Adipocyte (in vitro differentiated cells): Measurements from ENCODE around the gene NUCB2.

Source experiments
- DNase-seq: peaks from one replicate; pipeline ENCODE4 v3.0.0-alpha.2; 2015; ENCODE audit warnings: low read depth
- H3K27me3 ChIP-seq: replicated peaks from 2 replicates; pipeline ENCODE4 v1.7.0; 2013; ENCODE audit warnings: mild to moderate bottlenecking, low read length, moderate library complexity; ENCODE audit not compliant: control insufficient read depth, insufficient read depth
- H3K36me3 ChIP-seq: 2 replicates; pipeline ENCODE4 v1.7.0; 2013; ENCODE audit warnings: low read length, mild to moderate bottlenecking, moderate library complexity; ENCODE audit not compliant: control insufficient read depth, insufficient read depth, severe bottlenecking
- H3K4me1 ChIP-seq: 2 replicates; pipeline ENCODE4 v1.7.0; 2013; ENCODE audit warnings: mild to moderate bottlenecking, low read length, moderate library complexity; ENCODE audit not compliant: control insufficient read depth, insufficient read depth
- H3K4me3 ChIP-seq: 2 replicates; pipeline ENCODE4 v1.7.0; 2013; ENCODE audit warnings: mild to moderate bottlenecking, low read length, moderate library complexity
- H3K9ac ChIP-seq: 2 replicates; pipeline ENCODE4 v1.7.0; 2013; ENCODE audit warnings: mild to moderate bottlenecking, low read length, moderate library complexity
- H3K9me3 ChIP-seq: 2 replicates; pipeline ENCODE4 v1.7.0; 2013; ENCODE audit warnings: mild to moderate bottlenecking, low read length, moderate library complexity; ENCODE audit not compliant: control insufficient read depth

Gene NUCB2

DNA sequence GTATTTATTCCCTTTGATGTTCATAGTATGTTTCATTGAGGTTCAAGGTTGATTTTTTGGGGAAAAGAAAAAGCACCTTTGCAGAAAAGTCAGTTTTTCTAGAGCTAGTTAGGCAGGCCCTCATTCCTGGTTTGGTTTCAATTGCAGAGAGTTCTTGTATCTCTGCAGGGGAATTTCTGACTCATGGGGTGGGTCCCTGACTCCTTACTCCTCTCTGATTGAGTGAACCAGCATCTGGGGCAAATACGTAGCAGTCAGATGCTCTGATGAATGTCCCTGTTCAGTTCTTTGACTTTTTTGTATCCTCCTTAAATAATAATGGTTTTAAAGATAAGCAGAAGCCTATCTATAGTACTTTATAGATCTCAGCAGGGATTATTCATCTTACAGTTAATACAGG lies 67.4 kb downstream of the NUCB2 start:
- peak; percentile 91 for DNase-seq
- H3K9me3 ChIP-seq: no peaks in the 10 kb centered on the region
- H3K36me3 ChIP-seq: no peaks in the 10 kb centered on the region
- H3K9ac ChIP-seq: peak overlapping the region; percentile 30
- no peak overlapping the region for H3K4me3 ChIP-seq
- H3K27me3 ChIP-seq: no peaks in the 10 kb centered on the region
- peaks cover 7% of the 10 kb centered on the region for H3K4me1 ChIP-seq

DNA sequence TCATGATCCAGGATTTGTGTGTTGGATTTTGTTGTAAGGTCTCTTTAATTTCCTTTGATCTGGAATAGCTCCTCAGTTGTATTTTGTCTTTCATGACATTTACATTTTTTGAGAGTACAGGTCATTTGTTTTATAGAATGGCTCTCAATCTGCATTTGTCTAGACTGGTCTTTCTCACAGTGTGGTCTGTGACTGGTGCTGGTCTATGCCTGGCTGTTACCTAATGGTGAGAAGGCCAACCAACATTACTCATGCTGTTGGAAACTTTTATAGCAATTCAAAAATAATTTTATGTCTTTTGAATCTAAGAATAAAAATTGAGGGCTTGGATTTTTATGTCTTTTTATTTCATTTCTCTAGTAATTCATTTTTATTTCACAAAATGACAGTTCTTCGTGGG lies 71.1 kb downstream of the NUCB2 start:
- no peaks in the 10 kb centered on the region for H3K36me3 ChIP-seq
- no peaks in the 10 kb centered on the region for H3K27me3 ChIP-seq
- H3K4me3 ChIP-seq: no peak overlapping the region
- no peak for DNase-seq
- no peak overlapping the region for H3K9ac ChIP-seq
- peaks cover 11% of the 10 kb centered on the region for H3K4me1 ChIP-seq
- no peaks in the 10 kb centered on the region for H3K9me3 ChIP-seq

DNA sequence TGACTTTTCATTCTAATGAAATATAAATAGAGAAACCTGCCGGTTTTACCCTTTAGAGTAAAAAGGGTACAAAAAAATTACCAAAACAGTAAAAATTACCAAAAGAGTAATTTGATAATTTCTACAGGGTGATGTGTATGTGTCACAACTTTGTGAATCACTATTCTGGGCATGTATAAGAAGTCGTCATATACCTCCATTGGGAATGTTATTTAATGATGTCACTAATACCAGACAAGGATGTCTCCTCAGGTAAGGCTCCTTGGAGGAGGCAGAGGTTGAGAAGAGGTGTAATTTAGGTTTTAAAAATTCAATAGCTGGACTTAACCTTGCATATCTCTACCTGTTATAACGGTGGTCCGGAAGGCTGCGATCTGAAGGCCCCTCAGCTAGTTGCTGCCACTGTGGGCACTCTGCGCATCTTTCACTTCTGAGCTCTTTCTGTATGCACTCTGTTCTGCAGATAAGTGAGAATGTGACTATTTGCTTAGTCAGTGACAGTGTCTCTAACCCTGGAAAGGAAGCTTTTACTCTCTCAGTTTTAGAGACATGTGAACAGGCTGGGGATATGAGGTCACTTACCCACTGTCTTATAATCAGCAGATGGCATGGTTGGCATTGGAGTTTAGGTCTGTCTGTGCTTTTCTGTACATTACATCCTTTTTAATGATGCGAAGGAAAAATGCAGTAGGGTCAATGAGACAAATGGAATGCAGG lies 74.1 kb downstream of the NUCB2 start:
- H3K4me3 ChIP-seq: no peak overlapping the region

DNA sequence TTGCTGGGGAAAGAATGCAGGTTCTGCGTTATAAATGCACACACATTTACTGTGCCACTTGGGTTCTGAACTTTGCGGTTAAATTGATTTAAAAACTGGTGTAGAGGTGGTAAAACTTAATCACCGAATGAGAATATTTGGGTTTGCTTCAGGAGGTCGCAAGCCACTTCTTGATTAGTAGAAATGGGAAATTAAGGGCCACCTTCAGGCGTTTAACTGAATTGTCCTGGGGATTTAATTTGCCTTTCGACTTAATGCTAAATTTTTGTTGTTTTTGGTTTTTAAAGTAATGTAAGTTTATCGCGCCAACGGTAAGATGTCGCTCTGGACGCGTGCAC lies 74.6 kb downstream of the NUCB2 start:
- peak overlapping the region; percentile 80 for H3K9ac ChIP-seq
- H3K4me1 ChIP-seq: peaks cover 16% of the 10 kb centered on the region
- peak overlapping the region; percentile 91 for H3K4me3 ChIP-seq
- no peak for DNase-seq
- H3K27me3 ChIP-seq: no peaks in the 10 kb centered on the region
- H3K9me3 ChIP-seq: no peaks in the 10 kb centered on the region
- no peaks in the 10 kb centered on the region for H3K36me3 ChIP-seq

More for the DNA sequence above, 74.1 kb downstream of the NUCB2 start:
- Histone ChIP-seq H3K4me1 (peaks cover 16% of the 10 kb centered on the region), H3K36me3 (no peaks in the 10 kb centered on the region), H3K9ac (no peak overlapping the region), H3K9me3 (no peaks in the 10 kb centered on the region), H3K27me3 (no peaks in the 10 kb centered on the region)
- peak; percentile 9 for DNase-seq

DNA sequence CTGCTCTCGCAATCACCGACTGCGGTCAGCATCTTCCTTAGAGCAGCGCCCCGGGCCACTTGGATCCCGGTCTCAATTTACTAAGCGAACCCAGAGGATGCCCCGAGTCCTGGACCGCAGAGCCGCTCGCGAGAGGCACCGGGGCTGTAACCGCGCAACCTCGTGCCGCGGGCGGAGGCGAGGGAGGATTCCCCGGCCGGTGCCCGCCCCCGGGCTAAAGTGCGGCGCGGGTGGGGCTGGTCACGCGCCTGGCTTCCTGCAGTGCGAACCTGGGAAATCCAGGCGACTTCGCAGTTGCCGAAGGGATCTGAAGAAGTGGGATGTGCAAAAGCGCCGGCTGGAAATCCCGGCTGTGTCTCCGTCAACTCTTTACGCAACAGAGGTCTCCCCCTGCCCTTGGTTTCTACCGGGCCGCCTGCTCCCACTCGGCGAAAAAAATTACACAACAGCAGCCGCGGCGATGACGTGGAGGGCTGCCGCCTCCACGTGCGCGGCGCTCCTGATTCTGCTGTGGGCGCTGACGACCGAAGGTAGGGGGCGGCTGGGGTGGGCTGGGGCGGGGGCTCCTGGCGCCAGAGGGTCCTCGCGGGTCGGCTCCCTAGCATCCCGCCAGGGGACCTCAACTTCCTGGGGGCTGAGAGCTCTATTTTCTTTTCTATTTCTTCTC lies 75.1 kb downstream of the NUCB2 start, which contains the start of gene NCR3LG1:
Gene NCR3LG1, plus strand, starts transcription at position 291 of the 667 bp plus-strand sequence. Its CDS starts 170 bp downstream, at position 461.
- H3K27me3 ChIP-seq: no peaks in the 10 kb centered on the region
- DNase-seq: peak; percentile 92
- H3K9me3 ChIP-seq: no peaks in the 10 kb centered on the region
- H3K4me1 ChIP-seq: peaks cover 16% of the 10 kb centered on the region
- no peaks in the 10 kb centered on the region for H3K36me3 ChIP-seq
- H3K9ac ChIP-seq: peak within 1 kb of the TSS; percentile 81
- H3K4me3 ChIP-seq: peak within 1 kb of the TSS; percentile 91

DNA sequence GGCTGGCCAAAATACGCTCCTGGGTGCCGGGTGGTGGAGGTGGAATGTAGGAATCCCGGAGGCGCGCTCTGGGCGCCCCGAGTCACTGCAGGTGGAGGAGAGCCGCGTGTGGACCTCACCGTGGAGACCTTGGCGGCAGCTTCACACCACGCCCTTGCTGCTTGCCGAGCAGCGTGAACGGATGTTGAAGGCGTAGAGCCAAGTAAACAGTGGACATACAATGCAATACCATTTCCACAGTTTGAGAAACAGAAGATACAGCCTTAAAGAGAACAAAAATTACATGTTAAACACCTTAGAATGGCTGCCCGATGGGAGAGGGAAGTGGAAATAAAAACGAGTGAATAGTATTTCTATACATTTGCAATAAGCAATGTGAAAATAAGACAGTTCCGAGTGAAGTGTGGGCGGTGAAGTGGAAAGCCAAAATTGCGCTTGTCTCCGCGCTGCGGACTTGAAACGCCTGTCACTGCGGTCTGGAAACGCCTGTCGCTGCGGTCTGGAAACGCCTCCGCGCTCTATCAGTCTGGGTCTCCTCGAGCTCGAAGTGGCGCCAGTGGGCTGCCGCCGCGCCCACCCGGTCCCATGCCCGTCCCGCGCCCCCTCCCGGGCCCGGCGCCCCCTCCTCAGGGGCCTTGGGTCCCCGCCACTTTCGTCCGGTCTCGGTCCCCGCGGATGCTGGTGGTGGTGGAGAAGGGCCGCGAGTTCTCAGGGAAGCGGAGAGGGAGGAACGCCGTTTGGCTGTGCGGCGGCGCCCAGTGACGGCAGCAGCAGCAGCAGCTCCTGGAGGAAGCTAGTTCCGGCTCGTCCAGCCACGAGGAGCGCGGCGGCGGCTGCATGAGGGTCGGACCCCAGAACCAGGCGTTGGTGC lies 76.6 kb downstream of the NUCB2 start:
- peak; percentile 89 for DNase-seq
- no peaks in the 10 kb centered on the region for H3K27me3 ChIP-seq

DNA sequence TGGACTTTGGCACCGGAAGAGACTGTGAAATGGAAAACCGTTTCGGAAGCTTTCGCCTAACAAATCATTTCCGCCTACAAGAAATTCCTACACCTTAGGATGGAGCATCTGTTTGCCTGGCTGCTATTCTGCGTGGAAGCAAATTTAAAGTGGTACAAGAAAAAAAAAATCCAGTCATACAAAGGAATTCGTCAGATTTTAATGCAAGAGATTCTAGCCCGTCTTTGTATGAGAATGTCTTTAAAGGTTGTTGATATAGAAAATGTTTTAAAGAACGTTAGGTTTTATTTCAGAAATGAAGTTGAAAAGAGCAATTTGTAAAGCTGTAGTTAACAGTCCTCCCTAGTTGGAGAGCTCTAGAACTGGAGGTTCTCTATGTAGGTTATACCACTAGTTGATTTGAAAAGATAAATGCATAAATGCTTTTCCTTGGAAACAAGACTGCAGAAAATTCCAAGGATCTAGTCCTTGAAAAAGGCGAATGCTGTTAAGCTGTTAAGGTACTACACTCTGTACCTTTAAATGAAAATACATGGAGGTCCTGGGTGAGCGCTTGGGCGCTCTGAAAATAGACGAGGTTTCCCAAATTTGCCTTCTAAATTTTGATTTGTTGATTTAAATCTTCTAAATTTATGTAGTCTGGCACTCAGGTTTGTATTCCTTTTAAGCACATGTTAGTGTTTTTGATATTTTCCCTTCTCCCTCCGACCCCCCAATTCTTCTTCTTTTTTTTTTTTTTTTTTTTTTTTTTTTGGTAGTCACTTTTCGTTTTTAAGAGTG lies 77.5 kb downstream of the NUCB2 start:
- Histone ChIP-seq H3K4me3 (peak overlapping the region; percentile 91), H3K9me3 (no peaks in the 10 kb centered on the region), H3K36me3 (peaks cover 9% of the 10 kb centered on the region), H3K9ac (peak overlapping the region; percentile 81), H3K4me1 (peaks cover 16% of the 10 kb centered on the region), H3K27me3 (no peaks in the 10 kb centered on the region)
- no peak for DNase-seq

More for the DNA sequence above, 76.6 kb downstream of the NUCB2 start:
- Histone ChIP-seq H3K4me1 (peaks cover 16% of the 10 kb centered on the region), H3K4me3 (peak overlapping the region; percentile 91), H3K9ac (peak overlapping the region; percentile 81), H3K9me3 (no peaks in the 10 kb centered on the region), H3K36me3 (peaks cover 9% of the 10 kb centered on the region)

DNA sequence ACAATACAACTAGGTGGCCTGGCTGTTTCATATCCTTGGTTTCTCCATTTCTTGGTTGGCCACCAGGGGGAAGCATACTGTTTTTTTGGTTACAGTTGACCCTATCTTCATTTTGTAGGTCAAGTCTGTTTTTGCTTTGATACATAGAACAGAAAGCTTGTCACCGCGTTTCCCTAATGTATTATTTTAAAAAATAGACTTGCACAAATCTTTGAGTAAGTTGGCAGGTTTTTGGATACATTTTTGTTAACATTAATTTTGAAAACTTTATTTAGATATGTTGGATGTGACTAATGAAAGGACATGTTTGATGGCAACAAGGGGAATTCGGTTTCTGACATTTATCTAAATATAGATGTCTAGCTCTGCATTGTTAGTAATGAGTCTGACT lies 78.1 kb downstream of the NUCB2 start:
- no peaks in the 10 kb centered on the region for H3K27me3 ChIP-seq
- no peaks in the 10 kb centered on the region for H3K9me3 ChIP-seq
- peaks cover 16% of the 10 kb centered on the region for H3K4me1 ChIP-seq
- H3K9ac ChIP-seq: no peak overlapping the region
- H3K36me3 ChIP-seq: peaks cover 9% of the 10 kb centered on the region
- DNase-seq: peak; percentile 91
- H3K4me3 ChIP-seq: peak overlapping the region; percentile 91

DNA sequence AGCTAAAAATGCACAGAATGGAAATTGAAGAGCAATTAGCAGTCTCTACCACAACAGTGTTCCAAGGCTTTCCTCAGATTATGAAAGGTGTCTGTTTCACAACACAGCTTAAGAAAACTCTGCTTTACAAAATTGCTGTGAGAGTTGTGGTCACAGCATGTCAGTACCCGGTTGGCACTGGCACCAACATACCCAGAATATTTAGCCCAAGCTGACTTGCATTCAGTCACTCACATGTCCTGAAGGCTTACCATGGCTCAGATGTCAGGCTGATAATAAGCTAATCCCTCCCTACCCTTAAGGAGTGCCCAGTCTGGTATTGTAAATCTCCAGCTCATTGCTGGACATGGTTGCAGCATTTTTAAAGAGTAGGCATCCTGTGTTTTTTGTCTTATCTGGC lies 90.0 kb downstream of the NUCB2 start:
- H3K27me3 ChIP-seq: no peaks in the 10 kb centered on the region
- H3K36me3 ChIP-seq: peaks cover 45% of the 10 kb centered on the region
- no peak overlapping the region for H3K9ac ChIP-seq
- no peak for DNase-seq
- peaks cover 29% of the 10 kb centered on the region for H3K9me3 ChIP-seq
- peaks cover 6% of the 10 kb centered on the region for H3K4me1 ChIP-seq
- H3K4me3 ChIP-seq: no peak overlapping the region

DNA sequence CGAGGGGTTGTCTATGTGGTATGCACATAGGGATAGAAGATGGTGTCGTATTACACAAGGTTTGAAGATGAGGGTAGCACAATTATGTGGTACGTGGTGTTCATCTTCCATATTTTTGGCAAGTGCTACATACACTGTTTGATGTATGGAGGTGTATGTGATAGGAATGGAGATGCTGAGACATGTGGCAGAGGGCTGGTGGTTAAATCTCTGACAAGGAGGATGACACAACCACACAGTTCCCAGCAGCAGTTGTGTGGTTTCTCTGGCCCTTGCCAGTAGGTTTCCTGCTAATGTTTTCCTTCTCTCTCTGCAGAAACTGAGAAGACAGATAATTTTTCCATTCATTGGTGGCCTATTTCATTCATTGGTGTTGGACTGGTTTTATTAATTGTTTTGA lies 92.0 kb downstream of the NUCB2 start:
- Histone ChIP-seq H3K9me3 (peaks cover 50% of the 10 kb centered on the region), H3K27me3 (no peaks in the 10 kb centered on the region), H3K4me1 (peaks cover 6% of the 10 kb centered on the region), H3K4me3 (no peak overlapping the region), H3K9ac (no peak overlapping the region), H3K36me3 (peaks cover 65% of the 10 kb centered on the region)
- no peak for DNase-seq
